WERI-Rb-1 (cell line): ENCODE data around the gene CCDC102B.

ENCODE experiments used
- DNase-seq: peaks from one replicate; pipeline ENCODE4 v3.0.0-alpha.2; 2020
- H3K27ac ChIP-seq: fragments of 250-450 bp; sonication (Bioruptor Pico); 2 replicates; pipeline ENCODE4 v1.5.1; 2020; ENCODE audit warnings: mild to moderate bottlenecking, moderate library complexity
- H3K27me3 ChIP-seq: fragments of 250-450 bp; sonication (Bioruptor Pico); 2 replicates; pipeline ENCODE4 v1.5.1; 2021; ENCODE audit warnings: mild to moderate bottlenecking, low read depth, moderate library complexity; ENCODE audit not compliant: insufficient read depth, severe bottlenecking
- H3K36me3 ChIP-seq: fragments of 250-450 bp; sonication (Bioruptor Pico); 2 replicates; pipeline ENCODE4 v1.5.1; 2020; ENCODE audit warnings: mild to moderate bottlenecking, moderate library complexity
- H3K4me3 ChIP-seq: 2 replicates; pipeline ENCODE4 v1.5.1; 2011; ENCODE audit warnings: low read depth, mild to moderate bottlenecking, control low read depth, low read length
- H3K9me3 ChIP-seq: fragments of 250-450 bp; sonication (Bioruptor Pico); 2 replicates; pipeline ENCODE4 v1.5.1; 2021; ENCODE audit warnings: mild to moderate bottlenecking, moderate library complexity; ENCODE audit not compliant: severe bottlenecking
- CTCF ChIP-seq: IDR thresholded peaks from 2 replicates; pipeline ENCODE4 v1.5.1; 2011; ENCODE audit warnings: low read depth, mild to moderate bottlenecking, control low read depth, inconsistent platforms, low read length

Gene CCDC102B

GRCh38 chr18:68797871-68798270 is at the start of gene CCDC102B:
CCDC102B (plus strand) TSS chr18:68798080; CDS start chr18:68836764, 38,684 bp downstream.
- H3K27me3 ChIP-seq = no peaks in the 10 kb centered on the region
- H3K36me3 ChIP-seq = no peaks in the 10 kb centered on the region
- H3K9me3 ChIP-seq = no peaks in the 10 kb centered on the region
- no peak for DNase-seq
- H3K27ac ChIP-seq = no peak within 1 kb of the TSS
- no peak within 1 kb of the TSS for H3K4me3 ChIP-seq
- TF ChIP-seq CTCF = no peak

GRCh38 chr18:68757126-68757525 is 40.8 kb upstream of the CCDC102B start:
- no peak for TF ChIP-seq CTCF
- no peaks in the 10 kb centered on the region for H3K27me3 ChIP-seq
- no peaks in the 10 kb centered on the region for H3K36me3 ChIP-seq
- no peak for DNase-seq
- no peak overlapping the region for H3K27ac ChIP-seq
- H3K4me3 ChIP-seq = no peak overlapping the region
- no peaks in the 10 kb centered on the region for H3K9me3 ChIP-seq

- Histone ChIP-seq H3K4me3 (no peak overlapping the region), H3K9me3 (no peaks in the 10 kb centered on the region), H3K36me3 (no peaks in the 10 kb centered on the region), H3K27ac (no peak overlapping the region), H3K27me3 (no peaks in the 10 kb centered on the region)
- DNase-seq = no peak
- TF ChIP-seq CTCF = no peak
These were observed 38.6 kb upstream of the CCDC102B start for GRCh38 chr18:68759308-68759707.

- TF ChIP-seq CTCF = no peak
These were observed 34.8 kb upstream of the CCDC102B start for GRCh38 chr18:68763083-68763482.

GRCh38 chr18:68764016-68764415 is 33.9 kb upstream of the CCDC102B start:
- H3K4me3 ChIP-seq = no peak overlapping the region
- H3K36me3 ChIP-seq = no peaks in the 10 kb centered on the region
- H3K27ac ChIP-seq = no peak overlapping the region
- no peaks in the 10 kb centered on the region for H3K9me3 ChIP-seq
- TF ChIP-seq CTCF = no peak
- H3K27me3 ChIP-seq = no peaks in the 10 kb centered on the region
- DNase-seq = no peak

More at GRCh38 chr18:68763083-68763482, 34.8 kb upstream of the CCDC102B start:
- H3K36me3 ChIP-seq = no peaks in the 10 kb centered on the region
- DNase-seq = no peak
- H3K27ac ChIP-seq = no peak overlapping the region
- H3K27me3 ChIP-seq = no peaks in the 10 kb centered on the region
- no peaks in the 10 kb centered on the region for H3K9me3 ChIP-seq
- H3K4me3 ChIP-seq = no peak overlapping the region

GRCh38 chr18:68766433-68766832 is 31.4 kb upstream of the CCDC102B start:
- Histone ChIP-seq H3K27ac (no peak overlapping the region), H3K27me3 (no peaks in the 10 kb centered on the region), H3K4me3 (no peak overlapping the region), H3K36me3 (no peaks in the 10 kb centered on the region), H3K9me3 (no peaks in the 10 kb centered on the region)
- no peak for DNase-seq
- TF ChIP-seq CTCF = no peak
